ENCODE measurements around the gene KRTAP3-2.
"Not testable (repeated sequence)": the region's sequence is repeated elsewhere in the genome, so short reads cannot be mapped to it uniquely, and the experiment has no call there.

The KRTAP3-2 gene

GRCh38 chr17:40999563-40999962, at the start of gene KRTAP3-2:
TSS of gene KRTAP3-2 (minus strand) at chr17:40999906. CDS start at chr17:40999853, 53 bp downstream.
- not testable (repeated sequence) for DNase-seq

GRCh38 chr17:41049110-41049509, 49.4 kb upstream of the KRTAP3-2 start:
- no peak for DNase-seq

- DNase-seq = no peak
These were observed 48.7 kb upstream of the KRTAP3-2 start for GRCh38 chr17:41048441-41048840.

GRCh38 chr17:41046735-41047465, 47.2 kb upstream of the KRTAP3-2 start, which contains the start of gene KRTAP2-1:
TSS of gene KRTAP2-1 (minus strand) at chr17:41047316. CDS start at chr17:41047267, 49 bp downstream.
- DNase-seq = not testable (repeated sequence)

- DNase-seq = no peak
These were observed 43.2 kb upstream of the KRTAP3-2 start for GRCh38 chr17:41042953-41043352.

- not testable (repeated sequence) for DNase-seq
These were observed 41.3 kb upstream of the KRTAP3-2 start, which contains the start of gene KRTAP1-1 for GRCh38 chr17:41040783-41041571. TSS of gene KRTAP1-1 (minus strand) at chr17:41041450. CDS start at chr17:41041397, 53 bp downstream.

GRCh38 chr17:41037853-41038350, 38.2 kb upstream of the KRTAP3-2 start:
- DNase-seq = no peak

GRCh38 chr17:41034346-41034935, 34.7 kb upstream of the KRTAP3-2 start, which contains the start of gene KRTAP1-3:
TSS of gene KRTAP1-3 (minus strand) at chr17:41034874. CDS start at chr17:41034821, 53 bp downstream.
- not testable (repeated sequence) for DNase-seq

- no peak for DNase-seq
These were observed 30.0 kb upstream of the KRTAP3-2 start, which contains the start of gene KRTAP1-4 for GRCh38 chr17:41029633-41030245. TSS of gene KRTAP1-4 (minus strand) at chr17:41030195. CDS start at chr17:41030078, 117 bp downstream.

GRCh38 chr17:41026715-41027471, 27.2 kb upstream of the KRTAP3-2 start, which contains the start of gene KRTAP1-5:
TSS of gene KRTAP1-5 (minus strand) at chr17:41027208. CDS start at chr17:41027155, 53 bp downstream.
- no peak for DNase-seq

GRCh38 chr17:41024697-41025096, 25.0 kb upstream of the KRTAP3-2 start:
- no peak for DNase-seq

GRCh38 chr17:41020336-41020735, 20.6 kb upstream of the KRTAP3-2 start:
- DNase-seq = no peak

- DNase-seq = no peak
These were observed 19.7 kb upstream of the KRTAP3-2 start for GRCh38 chr17:41019415-41019814.

- DNase-seq = no peak
These were observed 18.8 kb upstream of the KRTAP3-2 start for GRCh38 chr17:41018541-41018940.

- no peak for DNase-seq
These were observed 17.0 kb upstream of the KRTAP3-2 start for GRCh38 chr17:41016578-41017215.

GRCh38 chr17:41015454-41015853, 15.7 kb upstream of the KRTAP3-2 start:
- no peak for DNase-seq

GRCh38 chr17:41013606-41014005, 13.9 kb upstream of the KRTAP3-2 start:
- DNase-seq = no peak

- no peak for DNase-seq
These were observed 13.5 kb upstream of the KRTAP3-2 start for GRCh38 chr17:41013181-41013580.

GRCh38 chr17:41012326-41013120, 12.8 kb upstream of the KRTAP3-2 start:
- DNase-seq = no peak

GRCh38 chr17:41010441-41010840, 10.7 kb upstream of the KRTAP3-2 start:
- DNase-seq = no peak
